GM10266 (cell line): ENCODE results near the gene CCDC24.

Experiments
- DNase-seq: peaks from one replicate; pipeline ENCODE4 v3.0.0; 2012; ENCODE audit errors: extremely low spot score
- CTCF ChIP-seq: IDR thresholded peaks from 2 replicates; pipeline ENCODE4 v1.5.1; 2012; ENCODE audit warnings: mild to moderate bottlenecking, low read depth; ENCODE audit not compliant: control insufficient read depth, insufficient read depth; ENCODE audit errors: missing control alignments

Gene CCDC24

GRCh38 chr1:43956234-43956633 lies 35.2 kb upstream of the CCDC24 start:
- no peak for TF ChIP-seq CTCF

DNA sequence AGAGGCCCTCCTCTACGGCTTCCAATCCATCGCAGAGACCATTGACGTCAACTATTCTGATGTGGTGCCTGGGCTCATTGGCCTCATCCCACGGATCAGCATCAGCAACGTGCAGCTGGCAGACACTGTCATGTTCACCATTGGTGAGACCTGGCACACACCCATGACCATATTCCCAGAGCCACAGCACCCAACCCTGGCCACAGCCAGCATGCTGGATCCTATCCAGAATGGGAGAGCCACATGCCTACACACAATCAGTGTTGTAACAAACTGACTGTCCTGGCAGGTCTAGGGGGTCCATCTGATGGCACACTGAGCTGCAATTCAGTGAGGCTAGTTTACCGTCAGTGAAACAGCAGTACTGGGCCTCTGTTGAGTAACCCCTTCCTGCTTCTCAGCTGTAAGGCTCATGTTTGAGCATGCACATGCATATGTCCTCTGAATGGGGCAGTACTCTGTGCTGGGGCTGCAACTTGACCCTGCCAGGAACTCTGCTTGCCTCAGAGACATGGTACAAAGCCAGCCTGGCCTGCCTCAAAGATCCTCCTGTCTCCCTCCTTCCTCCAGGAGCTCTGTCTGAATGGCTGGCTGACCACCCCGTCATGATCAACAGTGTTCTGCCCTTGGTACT lies 33.9 kb upstream of the CCDC24 start:
- no peak for TF ChIP-seq CTCF
- no peak for DNase-seq

More at GRCh38 chr1:43956234-43956633, 35.2 kb upstream of the CCDC24 start:
- no peak for DNase-seq

DNA sequence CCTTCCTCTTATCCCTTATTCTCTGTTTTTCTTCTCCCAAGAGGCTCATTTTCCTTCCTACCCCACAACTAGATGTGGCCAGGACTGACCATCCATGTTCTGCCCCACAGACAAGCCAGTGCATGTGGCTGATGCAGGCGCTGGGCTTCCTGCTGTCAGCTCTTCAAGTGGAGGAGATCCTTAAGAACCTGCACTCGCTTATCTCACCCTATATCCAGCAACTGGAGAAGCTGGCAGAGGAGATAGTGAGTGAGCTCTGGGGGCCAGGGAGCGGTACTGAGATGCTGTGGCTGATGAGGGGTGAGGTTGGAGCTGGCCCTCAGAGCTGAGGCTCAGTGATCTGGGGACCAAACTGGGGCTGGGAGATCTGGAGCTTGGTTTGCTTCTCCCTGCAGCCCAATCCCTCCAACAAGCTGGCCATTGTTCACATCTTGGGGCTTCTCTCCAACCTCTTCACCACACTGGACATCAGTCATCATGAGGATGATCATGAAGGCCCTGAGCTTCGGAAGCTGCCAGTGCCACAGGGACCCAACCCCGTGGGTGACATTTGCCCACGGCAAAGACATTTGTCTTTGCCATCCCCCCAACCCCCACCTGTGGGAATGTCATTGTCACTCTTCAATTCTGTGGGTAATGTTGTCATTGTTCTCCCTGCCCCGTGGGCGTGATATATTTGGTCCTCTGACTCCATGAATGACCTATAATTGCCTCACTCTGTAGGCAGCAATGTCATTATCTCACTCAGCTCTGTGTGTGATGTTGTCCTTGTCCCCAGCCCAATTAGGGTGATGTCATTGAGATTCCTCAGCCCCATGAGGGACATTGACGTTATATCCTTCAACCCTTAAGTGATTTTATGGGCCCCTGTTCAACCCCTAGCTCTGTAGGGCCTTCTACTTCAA lies 32.8 kb upstream of the CCDC24 start:
- no peak for DNase-seq
- TF ChIP-seq CTCF = no peak

- no peak for DNase-seq
These were observed 30.6 kb upstream of the CCDC24 start for GRCh38 chr1:43960798-43961197.

DNA sequence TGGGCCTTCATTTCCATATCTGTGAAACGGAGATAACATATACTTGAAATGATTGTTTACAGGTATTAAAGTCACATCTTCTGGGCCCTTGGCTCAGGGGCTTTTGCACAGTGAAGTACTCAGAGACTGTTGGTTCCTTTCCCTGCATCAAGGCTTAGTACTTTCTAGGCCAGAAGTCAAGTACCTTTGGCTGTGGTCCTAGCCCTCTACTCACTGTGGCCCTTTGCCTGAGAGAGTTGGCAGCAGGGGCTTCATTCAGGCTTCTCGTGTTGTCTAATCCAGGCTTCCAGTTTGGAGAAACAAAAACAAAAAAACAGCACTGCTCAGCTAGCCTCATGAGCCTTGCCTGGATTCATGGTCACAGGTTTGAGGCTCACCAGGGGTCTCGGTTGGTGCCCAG lies 29.7 kb upstream of the CCDC24 start:
- no peak for TF ChIP-seq CTCF
- DNase-seq = no peak

More at GRCh38 chr1:43960798-43961197, 30.6 kb upstream of the CCDC24 start:
- TF ChIP-seq CTCF = no peak

DNA sequence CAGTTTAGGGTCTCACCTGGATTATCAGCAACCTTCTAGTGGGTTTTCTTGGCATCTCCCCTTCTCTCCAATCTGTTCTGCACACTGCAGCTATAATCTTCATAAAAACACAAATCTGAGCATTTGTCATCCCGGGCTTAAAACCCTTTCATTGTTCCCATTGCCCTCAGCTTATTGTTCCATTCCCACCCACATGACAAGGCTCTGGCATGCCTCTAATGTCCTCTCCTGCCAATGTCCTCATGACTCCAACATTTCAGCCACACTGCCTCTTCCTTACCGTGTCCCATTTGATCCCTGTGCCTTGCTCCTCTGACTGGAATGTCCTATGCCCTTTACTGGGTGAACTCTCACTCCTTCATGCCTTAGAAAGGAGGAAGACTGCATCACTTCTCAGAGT lies 29.1 kb upstream of the CCDC24 start:
- no peak for TF ChIP-seq CTCF
- no peak for DNase-seq

GRCh38 chr1:43963006-43963405 lies 28.4 kb upstream of the CCDC24 start:
- DNase-seq = no peak

More at GRCh38 chr1:43963006-43963405, 28.4 kb upstream of the CCDC24 start:
- TF ChIP-seq CTCF = no peak
